Kidney epithelial cell (primary cell): ENCODE data around the gene CREB3L1. TPM values are rescaled to one million over a fixed set of nuclear protein-coding genes. Genes with fewer than 3 reads are reported as not detected.

ENCODE experiments used
- DNase-seq: peaks from one replicate; pipeline ENCODE4 v3.0.0-alpha.2; 2010; ENCODE audit warnings: low read depth
- H3K27me3 ChIP-seq: 2 replicates; pipeline ENCODE4 v1.6.0; 2011; ENCODE audit warnings: low read length; ENCODE audit not compliant: control insufficient read depth, insufficient read depth
- H3K36me3 ChIP-seq: 2 replicates; pipeline ENCODE4 v1.5.1; 2011; ENCODE audit warnings: low read length; ENCODE audit not compliant: control insufficient read depth, insufficient read depth
- H3K4me3 ChIP-seq: 2 replicates; pipeline ENCODE4 v1.5.1; 2011; ENCODE audit warnings: low read depth, mild to moderate bottlenecking, control low read depth, low read length
- total RNA-seq: library from RNA; depleted of rRNA; stranded (reverse); fragments of >200 nt; gene quantifications from 2 replicates; pipeline ENCODE4 v1.2.3, GENCODE V29; 2015
- TF ChIP-seq, protein P1 (sequence below): IDR thresholded peaks from 2 replicates; pipeline ENCODE4 v1.5.1; 2011; ENCODE audit warnings: mild to moderate bottlenecking, moderate library complexity, low read length, control low read depth, inconsistent platforms; ENCODE audit not compliant: insufficient read depth, poor library complexity, severe bottlenecking

The CREB3L1 gene
- total RNA-seq, 1 donor from 2014 or later = 3.2 TPM

DNA sequence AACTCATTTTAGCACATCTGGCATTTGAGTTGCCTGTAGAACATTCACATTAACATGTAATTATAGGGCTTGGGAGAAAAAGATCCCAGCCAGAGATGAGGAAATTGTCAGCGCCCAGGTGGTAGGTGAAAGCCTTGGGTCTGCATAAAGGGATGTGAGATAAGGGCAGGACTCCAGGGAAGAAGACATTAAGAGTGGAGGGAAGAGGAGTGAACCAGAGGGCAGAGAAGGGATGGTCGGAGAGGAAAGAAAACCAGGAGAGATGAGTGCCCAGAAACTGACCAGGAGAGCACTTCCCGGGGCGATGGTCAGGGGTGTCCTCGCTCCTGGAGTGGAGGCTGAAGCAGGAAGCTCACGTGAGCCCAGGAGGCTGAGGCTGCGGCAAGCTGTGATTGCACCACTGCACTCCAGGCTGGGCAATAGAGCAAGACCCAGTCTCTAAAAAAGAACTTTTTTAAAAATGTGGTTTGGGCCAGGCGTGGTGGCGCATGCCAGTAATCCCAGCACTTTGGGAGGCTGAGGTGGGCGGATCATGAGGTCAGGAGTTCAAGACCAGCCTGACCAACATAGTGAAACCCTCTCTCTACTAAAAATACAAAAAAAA is 49.5 kb downstream of the CREB3L1 start:
- Histone ChIP-seq H3K36me3 (no peaks in the 10 kb centered on the region), H3K4me3 (no peak overlapping the region), H3K27me3 (peaks cover 26% of the 10 kb centered on the region)
- TF ChIP-seq, protein P1, sequence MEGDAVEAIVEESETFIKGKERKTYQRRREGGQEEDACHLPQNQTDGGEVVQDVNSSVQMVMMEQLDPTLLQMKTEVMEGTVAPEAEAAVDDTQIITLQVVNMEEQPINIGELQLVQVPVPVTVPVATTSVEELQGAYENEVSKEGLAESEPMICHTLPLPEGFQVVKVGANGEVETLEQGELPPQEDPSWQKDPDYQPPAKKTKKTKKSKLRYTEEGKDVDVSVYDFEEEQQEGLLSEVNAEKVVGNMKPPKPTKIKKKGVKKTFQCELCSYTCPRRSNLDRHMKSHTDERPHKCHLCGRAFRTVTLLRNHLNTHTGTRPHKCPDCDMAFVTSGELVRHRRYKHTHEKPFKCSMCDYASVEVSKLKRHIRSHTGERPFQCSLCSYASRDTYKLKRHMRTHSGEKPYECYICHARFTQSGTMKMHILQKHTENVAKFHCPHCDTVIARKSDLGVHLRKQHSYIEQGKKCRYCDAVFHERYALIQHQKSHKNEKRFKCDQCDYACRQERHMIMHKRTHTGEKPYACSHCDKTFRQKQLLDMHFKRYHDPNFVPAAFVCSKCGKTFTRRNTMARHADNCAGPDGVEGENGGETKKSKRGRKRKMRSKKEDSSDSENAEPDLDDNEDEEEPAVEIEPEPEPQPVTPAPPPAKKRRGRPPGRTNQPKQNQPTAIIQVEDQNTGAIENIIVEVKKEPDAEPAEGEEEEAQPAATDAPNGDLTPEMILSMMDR = no peak
- DNase-seq = no peak

GRCh38 chr11:46327829-46328228 is 50.4 kb downstream of the CREB3L1 start:
- no peak for DNase-seq
- TF ChIP-seq, protein P1 = no peak
- Histone ChIP-seq H3K27me3 (peaks cover 35% of the 10 kb centered on the region), H3K4me3 (no peak overlapping the region), H3K36me3 (no peaks in the 10 kb centered on the region)

- peaks cover 49% of the 10 kb centered on the region for H3K27me3 ChIP-seq
- TF ChIP-seq, protein P1 = no peak
- H3K36me3 ChIP-seq = no peaks in the 10 kb centered on the region
- DNase-seq = no peak
- H3K4me3 ChIP-seq = no peak overlapping the region
Observed at GRCh38 chr11:46330154-46330553, 52.7 kb downstream of the CREB3L1 start.

DNA sequence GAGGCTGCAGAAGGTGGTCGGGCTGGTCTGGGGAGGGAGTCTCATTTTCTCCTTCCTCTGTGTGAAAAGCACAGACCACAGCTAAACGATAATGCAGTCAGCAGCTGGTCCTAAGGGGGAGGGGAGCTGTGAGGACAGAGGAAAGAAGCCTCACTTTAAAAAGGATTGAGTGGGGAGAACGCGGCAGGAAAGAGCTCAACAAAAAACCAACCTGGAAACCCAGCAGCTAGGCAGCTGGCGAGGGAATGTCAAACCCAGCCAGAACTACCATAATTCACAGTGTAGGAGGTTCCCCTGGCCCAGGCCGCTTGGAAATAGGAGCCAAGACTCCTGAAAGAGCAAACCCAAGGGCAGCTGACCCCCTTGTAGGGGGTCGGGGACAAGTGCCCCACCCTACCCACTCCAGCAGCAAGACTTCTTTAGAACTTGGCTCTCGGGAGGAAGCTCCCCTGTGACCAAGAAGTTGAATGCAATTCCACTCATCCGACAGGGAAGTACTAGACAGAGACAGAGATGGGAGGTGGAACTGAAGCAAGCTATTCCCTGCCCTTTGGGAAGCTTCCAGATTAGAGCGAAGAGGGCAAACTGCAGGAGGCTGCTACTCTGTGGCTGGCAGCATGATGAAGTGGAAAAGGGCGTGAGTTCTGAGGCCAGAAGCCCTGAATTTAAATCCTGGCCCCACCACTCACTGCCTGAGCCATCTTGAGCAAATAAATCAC is 53.3 kb downstream of the CREB3L1 start:
- Histone ChIP-seq H3K36me3 (no peaks in the 10 kb centered on the region), H3K27me3 (peaks cover 49% of the 10 kb centered on the region), H3K4me3 (no peak overlapping the region)
- no peak for DNase-seq
- TF ChIP-seq, protein P1 = no peak

GRCh38 chr11:46331282-46331984 is 54.0 kb downstream of the CREB3L1 start:
- H3K4me3 ChIP-seq = no peak overlapping the region
- H3K36me3 ChIP-seq = no peaks in the 10 kb centered on the region
- no peak for DNase-seq
- H3K27me3 ChIP-seq = peaks cover 49% of the 10 kb centered on the region
- TF ChIP-seq, protein P1 = no peak
